ENCODE results near the gene AAK1.

- TF ChIP-seq CTCF (IDR thresholded peaks at IDR 0.05) (no peak), POLR2A (IDR thresholded peaks at IDR 0.05) (no peak)
Measured at GRCh38 chr2:69692424-69692823, 48.9 kb upstream of the AAK1 start.
